H1 (cell line): ENCODE measurements around the gene PDE8B. TPM values are rescaled to one million over a fixed set of nuclear protein-coding genes. Genes with fewer than 3 reads are reported as not detected.

Experiments used
- CTCF ChIA-PET: fragments of 300-600 bp; sonication (Branson Sonifier 250); formaldehyde crosslinking; loops from one replicate; lab custom pipeline; 2021; ENCODE audit not compliant: partially characterized antibody; lab: Charles Lee
- POLR2A ChIA-PET: fragments of 300-600 bp; sonication (Branson Sonifier 250); formaldehyde crosslinking; loops from one replicate; lab custom pipeline; 2021; ENCODE audit warnings: inconsistent platforms; ENCODE audit not compliant: partially characterized antibody; lab: Charles Lee
- DNase-seq, 2 experiments: peaks; one replicate each; pipeline versions ENCODE4 v3.0.0 to v3.0.0-alpha.2; 2010 to 2022; ENCODE audit warnings: low spot score in 2 of 2, low read depth in 1 of 2, mixed read lengths in 1 of 2
- FAIRE-seq: peaks from 2 replicates; lab custom pipeline; 2011; peaks lifted over from hg19 to GRCh38; lab: Jason Lieb, UNC
- H2AFZ ChIP-seq: 2 replicates; pipeline ENCODE4 v1.8.1; 2012; ENCODE audit warnings: low read length, inconsistent platforms
- H2AK5ac ChIP-seq: 2 replicates; pipeline ENCODE4 v1.6.1; 2013; ENCODE audit warnings: low read depth, low read length
- H2BK120ac ChIP-seq: replicated peaks from 2 replicates; pipeline ENCODE3; 2013; ENCODE audit warnings: low read depth, low read length, inconsistent platforms
- H2BK12ac ChIP-seq: 2 replicates; pipeline ENCODE4 v1.6.1; 2013; ENCODE audit warnings: low read depth, low read length
- H2BK15ac ChIP-seq: 2 replicates; pipeline ENCODE4 v1.6.1; 2013; ENCODE audit warnings: low read length
- H2BK20ac ChIP-seq: 2 replicates; pipeline ENCODE4 v1.6.1; 2013; ENCODE audit warnings: low read length
- H2BK5ac ChIP-seq: 2 replicates; pipeline ENCODE4 v1.6.1; 2013; ENCODE audit warnings: low read depth, low read length
- H3K14ac ChIP-seq: 2 replicates; pipeline ENCODE4 v1.6.1; 2013; ENCODE audit warnings: inconsistent platforms; ENCODE audit not compliant: insufficient read length
- H3K18ac ChIP-seq: 2 replicates; pipeline ENCODE4 v1.6.1; 2013; ENCODE audit warnings: low read length; ENCODE audit errors: extremely low read depth
- H3K23ac ChIP-seq: 2 replicates; pipeline ENCODE4 v1.6.1; 2013; ENCODE audit warnings: inconsistent platforms; ENCODE audit not compliant: insufficient read length
- H3K23me2 ChIP-seq: 2 replicates; pipeline ENCODE4 v1.6.1; 2013; ENCODE audit warnings: low read depth, low read length
- H3K27ac ChIP-seq: 2 replicates; pipeline ENCODE4 v1.6.1; 2011; ENCODE audit warnings: low read depth, low read length, inconsistent platforms
- H3K27me3 ChIP-seq, 4 experiments: replicated peaks in 1 of 4; 1 replicate in 1 of 4; 2 replicates in 3 of 4; pipeline versions ENCODE4 v1.6.1 to v1.8.1; 2011 to 2013; ENCODE audit warnings: low read length in 3 of 4, mild to moderate bottlenecking in 3 of 4, inconsistent platforms in 2 of 4, mixed read lengths in 2 of 4, moderate library complexity in 1 of 4; ENCODE audit not compliant: control insufficient read depth in 3 of 4, insufficient read depth in 3 of 4; ENCODE audit errors: extremely low read depth in 1 of 4
- H3K36me3 ChIP-seq, 4 experiments: 2 replicates each; pipeline versions ENCODE4 v1.6.1 to v1.8.1; 2011 to 2013; ENCODE audit warnings: mild to moderate bottlenecking in 4 of 4, low read length in 3 of 4, moderate library complexity in 2 of 4, control low read depth in 1 of 4, inconsistent platforms in 1 of 4; ENCODE audit not compliant: insufficient read depth in 4 of 4, control insufficient read depth in 2 of 4
- H3K4ac ChIP-seq: replicated peaks from 2 replicates; pipeline ENCODE3; 2013; ENCODE audit warnings: low read length, low read depth, mixed read lengths, inconsistent platforms; ENCODE audit not compliant: insufficient read length
- H3K4me1 ChIP-seq, 4 experiments: replicated peaks in 1 of 4; 1 replicate in 1 of 4; 2 replicates in 3 of 4; pipeline versions ENCODE4 v1.6.1 to v1.8.1; 2011 to 2013; ENCODE audit warnings: low read length in 3 of 4, inconsistent platforms in 2 of 4, mixed read lengths in 1 of 4; ENCODE audit not compliant: insufficient read depth in 4 of 4, control insufficient read depth in 3 of 4
- H3K4me2 ChIP-seq, 2 experiments: 2 replicates each; pipeline versions ENCODE4 v1.6.1 to v1.8.1; 2011 to 2013; ENCODE audit warnings: low read depth in 2 of 2, low read length in 2 of 2, control low read depth in 1 of 2, inconsistent platforms in 1 of 2, mild to moderate bottlenecking in 1 of 2; ENCODE audit not compliant: insufficient read depth in 1 of 2
- H3K4me3 ChIP-seq, 4 experiments: fragments of 200-600, 300-600 bp in 1 of 4; sonication (generic), shearing (Covaris generic), sonication (Bioruptor Twin) in 1 of 4; 2 replicates each; pipeline versions ENCODE4 v1.5.1 to v1.8.1; 2011 to 2016; ENCODE audit warnings: low read length in 4 of 4, low read depth in 3 of 4, control low read depth in 2 of 4, inconsistent platforms in 2 of 4, mild to moderate bottlenecking in 2 of 4, mixed read lengths in 1 of 4, moderate library complexity in 1 of 4; ENCODE audit not compliant: insufficient read depth in 2 of 4; ENCODE audit errors: extremely low read depth in 1 of 4
- H3K56ac ChIP-seq: replicated peaks from 2 replicates; pipeline ENCODE3; 2013; ENCODE audit warnings: low read depth, mild to moderate bottlenecking, mixed read lengths, low read length, inconsistent platforms; ENCODE audit not compliant: insufficient read length
- H3K79me1 ChIP-seq: 2 replicates; pipeline ENCODE4 v1.6.1; 2013; ENCODE audit warnings: low read depth, low read length, control low read depth
- H3K79me2 ChIP-seq, 2 experiments: 2 replicates each; pipeline versions ENCODE4 v1.6.1 to v1.8.1; 2012 to 2013; ENCODE audit warnings: low read length in 2 of 2, mild to moderate bottlenecking in 2 of 2, inconsistent platforms in 1 of 2; ENCODE audit not compliant: insufficient read depth in 2 of 2, control insufficient read depth in 1 of 2
- H3K9ac ChIP-seq, 4 experiments: replicated peaks in 1 of 4; 1 replicate in 1 of 4; 2 replicates in 3 of 4; pipeline versions ENCODE4 v1.6.1 to v1.8.1; 2011 to 2013; ENCODE audit warnings: low read depth in 3 of 4, low read length in 3 of 4, control low read depth in 2 of 4, mild to moderate bottlenecking in 2 of 4, moderate library complexity in 2 of 4, inconsistent platforms in 1 of 4; ENCODE audit errors: extremely low read depth in 1 of 4
- H3K9me3 ChIP-seq, 2 experiments: 2 replicates each; pipeline versions ENCODE4 v1.6.1 to v1.8.1; 2012 to 2013; ENCODE audit warnings: mild to moderate bottlenecking in 2 of 2, moderate library complexity in 2 of 2, control low read depth in 1 of 2, inconsistent platforms in 1 of 2, low read depth in 1 of 2, low read length in 1 of 2, mixed read lengths in 1 of 2; ENCODE audit not compliant: insufficient read depth in 2 of 2
- H4K20me1 ChIP-seq, 2 experiments: replicated peaks in 1 of 2; 2 replicates each; pipeline versions ENCODE3 to v1.8.1; 2011 to 2013; ENCODE audit warnings: inconsistent platforms in 2 of 2, low read length in 2 of 2, mild to moderate bottlenecking in 1 of 2; ENCODE audit not compliant: insufficient read depth in 2 of 2, control insufficient read depth in 1 of 2
- H4K5ac ChIP-seq: 2 replicates; pipeline ENCODE4 v1.6.1; 2013; ENCODE audit warnings: low read length, low read depth, mixed read lengths, inconsistent platforms; ENCODE audit not compliant: insufficient read length
- H4K8ac ChIP-seq: 2 replicates; pipeline ENCODE4 v1.8.0; 2013; ENCODE audit warnings: mild to moderate bottlenecking, moderate library complexity, low read length, inconsistent platforms; ENCODE audit not compliant: insufficient read depth; ENCODE audit errors: extremely low read depth
- H4K91ac ChIP-seq: replicated peaks from 2 replicates; pipeline ENCODE3; 2013; ENCODE audit warnings: low read length, mixed read lengths, inconsistent platforms; ENCODE audit not compliant: insufficient read length
- CBX8 ChIP-seq: fragments of 300-800, 300-1000 bp; sonication (generic); IDR thresholded peaks from 2 replicates; pipeline ENCODE4 v1.7.1; 2016; ENCODE audit warnings: low read depth, low read length, borderline replicate concordance
- CHD2 ChIP-seq: IDR thresholded peaks from 2 replicates; pipeline ENCODE4 v1.6.1; 2012; ENCODE audit warnings: low read length, improper control_type of control experiment
- CREB1 ChIP-seq: IDR thresholded peaks from 2 replicates; pipeline ENCODE4 v1.6.1; 2012; ENCODE audit warnings: inconsistent platforms
- EZH2 ChIP-seq: fragments of 200-600 bp; sonication (generic); IDR thresholded peaks from 2 replicates; pipeline ENCODE4 v1.7.1; 2012; ENCODE audit warnings: low read depth, mild to moderate bottlenecking, moderate library complexity, low read length, inconsistent platforms; ENCODE audit not compliant: severe bottlenecking
- FOSL1 ChIP-seq: IDR thresholded peaks from 2 replicates; pipeline ENCODE4 v1.6.1; 2011; ENCODE audit warnings: mild to moderate bottlenecking, low read depth, low read length, moderate library complexity; ENCODE audit not compliant: insufficient read depth
- HDAC6 ChIP-seq: IDR thresholded peaks from one replicate; pipeline ENCODE4 v1.7.1; 2012; ENCODE audit warnings: low read depth, mild to moderate bottlenecking, inconsistent platforms, low read length, moderate library complexity
- KDM5A ChIP-seq: fragments of 200-600 bp; IDR thresholded peaks from 2 replicates; pipeline ENCODE4 v1.7.1; 2012; ENCODE audit warnings: mild to moderate bottlenecking, low read length, inconsistent platforms, mixed read lengths
- POLR2AphosphoS5 ChIP-seq: IDR thresholded peaks from 2 replicates; pipeline ENCODE4 v1.6.1; 2011; ENCODE audit warnings: low read depth, low read length
- POU5F1 ChIP-seq: IDR thresholded peaks from 2 replicates; pipeline ENCODE4 v1.6.1; 2011; ENCODE audit warnings: low read depth, mild to moderate bottlenecking, low read length, moderate library complexity
- RBBP5 ChIP-seq: IDR thresholded peaks from 2 replicates; pipeline ENCODE4 v1.7.1; 2012; ENCODE audit warnings: low read depth, mild to moderate bottlenecking, inconsistent platforms, low read length, moderate library complexity, borderline replicate concordance
- TBP ChIP-seq: IDR thresholded peaks from 2 replicates; pipeline ENCODE4 v1.6.1; 2011; ENCODE audit warnings: low read depth, low read length, improper control_type of control experiment
- WGBS, 2 experiments: shearing (Covaris generic) in 1 of 2; methylation state at CpG; one replicate each; pipeline versions ENCODE4 v1.1.6 to v1.1.7; 2013 to 2015; ENCODE audit warnings: low lambda C conversion rate in 2 of 2, mixed read lengths in 2 of 2, inconsistent platforms in 1 of 2, low coverage in 1 of 2, missing lambda C conversion rate in 1 of 2; ENCODE audit not compliant: insufficient replicate concordance in 2 of 2, insufficient coverage in 1 of 2, insufficient read length in 1 of 2; ENCODE audit errors: extremely low coverage in 1 of 2, missing lambda C conversion rate in 1 of 2; 5-methylcytosine and 5-hydroxymethylcytosine counted together
- polyA plus RNA-seq, 7 experiments: library from polyadenylated mRNA; depleted of rRNA in 3 of 7; stranded (reverse) in 5 of 7; unstranded in 2 of 7; fragments of >200 nt in 5 of 7; fragments of 200-250 nt in 2 of 7; gene quantifications; 1 replicate in 5 of 7; 2 replicates in 1 of 7; 4 replicates in 1 of 7; pipeline versions ENCODE4 v1.2.1 to v1.2.3, GENCODE V29; 2011 to 2013; ENCODE audit warnings: missing spikeins in 2 of 7, mixed read lengths in 2 of 7
- total RNA-seq: library from RNA; stranded (reverse); fragmentation: NEBNext Ultra II Directional; extraction: Animal tissue kit (Norgen Biotek cat#: 25700); gene quantifications from 2 replicates; pipeline ENCODE4 v1.2.1, GENCODE V29; 2021

Gene PDE8B
- total and polyA plus RNA-seq, 2 of the 8 experiments (the other 6 are each of a cell fraction or from before 2014, with no cell fraction given) = 0.32 to 1.1 TPM

GRCh38 chr5:77367741-77368140, 157.3 kb downstream of the PDE8B start:
- ChIA-PET POLR2A (no interaction called here), CTCF (interaction anchor here (0.7 to 2.4 kb wide), 5 partner anchors 9 to 1246 kb away, joined by 3 to 19 read pairs (median 3); no protein-coding TSS in a partner anchor)
- Histone ChIP-seq H4K8ac (no peak overlapping the region), H3K36me3 (no peaks in the 10 kb centered on the region), H3K18ac (no peak overlapping the region), H4K5ac (no peak overlapping the region), H3K4me1 (no peaks in the 10 kb centered on the region; a peak in 2 of 7 replicates), H3K4ac (no peak overlapping the region), H4K20me1 (peaks cover 0 to 3% of the 10 kb centered on the region in 2 experiments), H3K14ac (no peak overlapping the region), H2BK15ac (no peak overlapping the region), H3K23ac (no peak overlapping the region), H3K79me2 (no peaks in the 10 kb centered on the region), H3K23me2 (no peaks in the 10 kb centered on the region; the same call in 1 of the 2 replicates), H2BK5ac (no peak overlapping the region), H3K9ac (no peak overlapping the region), H3K79me1 (no peaks in the 10 kb centered on the region), H4K91ac (no peak overlapping the region), H2AK5ac (no peak overlapping the region), H2BK12ac (no peak overlapping the region), H2BK20ac (no peak overlapping the region), H3K56ac (no peak overlapping the region), H2BK120ac (no peak overlapping the region), H2AFZ (no peak overlapping the region), H3K4me2 (no peak overlapping the region), H3K9me3 (no peaks in the 10 kb centered on the region), H3K27me3 (no peaks in the 10 kb centered on the region), H3K4me3 (no peak overlapping the region), H3K27ac (no peak overlapping the region)
- FAIRE-seq (no peak), DNase-seq (no peak)
- 100% methylated on average over 4 of the region's 4 CpGs; no CpG with 5 or more reads in 1 of the 2 experiments for WGBS, 2 experiments
- no peak for TF ChIP-seq RBBP5
- TF ChIP-seq TBP = no peak
- no peak for TF ChIP-seq POLR2AphosphoS5
- TF ChIP-seq CBX8 = no peak
- TF ChIP-seq EZH2 = no peak
- no peak for TF ChIP-seq FOSL1
- TF ChIP-seq HDAC6 = no peak
- no peak for TF ChIP-seq CREB1
- no peak for TF ChIP-seq CHD2
- TF ChIP-seq KDM5A = no peak
- TF ChIP-seq POU5F1 = no peak
